Calu3 (cell line): ENCODE measurements around the gene DRD2. TPM values are rescaled to one million over a fixed set of nuclear protein-coding genes. Genes with fewer than 3 reads are reported as not detected.

Source experiments
- BruUV-seq: library from RNA; stranded (reverse); fragments of 400-500 nt; replicated peaks from 2 replicates; lab custom pipeline; 2021; lab: Mats Ljungman, UMichigan
- CTCF ChIA-PET: fragments of 300-600 bp; sonication (Branson Sonifier 250); formaldehyde crosslinking; loops from one replicate; lab custom pipeline; 2022; ENCODE audit warnings: antibody characterized with exemption; lab: Charles Lee
- DNase-seq: peaks from one replicate; pipeline ENCODE4 v3.0.0; 2022
- H3K27ac Mint-ChIP-seq: one replicate; pipeline ENCODE4 v1.8.0; 2022; ENCODE audit warnings: mixed read lengths; ENCODE audit not compliant: unreplicated experiment
- H3K27me3 Mint-ChIP-seq: one replicate; pipeline ENCODE4 v1.8.0; 2022; ENCODE audit warnings: mixed read lengths; ENCODE audit not compliant: unreplicated experiment
- H3K36me3 Mint-ChIP-seq: one replicate; pipeline ENCODE4 v1.8.0; 2022; ENCODE audit warnings: mild to moderate bottlenecking, moderate library complexity, mixed read lengths; ENCODE audit not compliant: insufficient read depth, unreplicated experiment
- H3K4me1 Mint-ChIP-seq: one replicate; pipeline ENCODE4 v1.8.0; 2022; ENCODE audit warnings: mild to moderate bottlenecking, low read depth, mixed read lengths; ENCODE audit not compliant: unreplicated experiment
- H3K4me3 Mint-ChIP-seq: one replicate; pipeline ENCODE4 v1.8.0; 2022; ENCODE audit warnings: mild to moderate bottlenecking, low read depth, moderate library complexity, mixed read lengths; ENCODE audit not compliant: unreplicated experiment
- H3K9me3 Mint-ChIP-seq: one replicate; pipeline ENCODE4 v1.8.0; 2022; ENCODE audit warnings: low read depth, mixed read lengths; ENCODE audit not compliant: unreplicated experiment
- intact Hi-C: fragments of 100-400 bp; cut with micrococcal nuclease; formaldehyde crosslinking; loops from one replicate; pipeline ENCODE4 v1.10.0; 2022; ENCODE audit not compliant: unreplicated experiment
- total RNA-seq: library from RNA; stranded (reverse); gene quantifications from 2 replicates; pipeline ENCODE4 v1.2.3, GENCODE V29; 2022
- TF ChIP-seq, protein P1 (sequence below): fragments of 200-600 bp; IDR thresholded peaks from one replicate; pipeline ENCODE4 v1.8.0; 2022; ENCODE audit warnings: antibody characterized with exemption; ENCODE audit not compliant: unreplicated experiment

Gene DRD2
- total RNA-seq, 1 experiment from 2014 or later, result 0.45 TPM

DNA sequence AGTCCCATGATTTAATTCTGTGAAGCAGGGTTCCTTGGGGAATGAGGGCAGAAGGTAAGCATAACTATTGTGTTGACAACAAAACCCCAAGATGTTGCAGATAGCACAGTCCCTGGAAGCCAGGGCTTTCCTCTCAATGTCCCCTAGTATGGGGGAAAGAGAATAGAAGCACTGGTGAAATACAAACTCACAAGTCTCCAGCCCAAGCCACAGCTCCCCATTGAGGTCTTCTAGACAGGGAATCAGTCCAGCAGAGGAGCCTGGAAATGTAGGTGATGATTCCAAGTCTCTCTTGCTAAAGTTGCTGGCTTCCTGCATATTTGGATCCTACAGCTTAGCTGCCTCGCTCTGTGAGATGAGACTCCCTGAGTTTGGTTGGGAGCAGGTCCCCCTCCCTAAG lies 31.7 kb upstream of the DRD2 start:
- no peaks in the 10 kb centered on the region for H3K27me3 Mint-ChIP-seq
- H3K36me3 Mint-ChIP-seq, result peaks cover 6% of the 10 kb centered on the region
- no peak for DNase-seq
- H3K4me1 Mint-ChIP-seq, result peaks cover 22% of the 10 kb centered on the region
- no peak overlapping the region for H3K4me3 Mint-ChIP-seq
- no TSS peak for BruUV-seq
- TF ChIP-seq, protein P1, sequence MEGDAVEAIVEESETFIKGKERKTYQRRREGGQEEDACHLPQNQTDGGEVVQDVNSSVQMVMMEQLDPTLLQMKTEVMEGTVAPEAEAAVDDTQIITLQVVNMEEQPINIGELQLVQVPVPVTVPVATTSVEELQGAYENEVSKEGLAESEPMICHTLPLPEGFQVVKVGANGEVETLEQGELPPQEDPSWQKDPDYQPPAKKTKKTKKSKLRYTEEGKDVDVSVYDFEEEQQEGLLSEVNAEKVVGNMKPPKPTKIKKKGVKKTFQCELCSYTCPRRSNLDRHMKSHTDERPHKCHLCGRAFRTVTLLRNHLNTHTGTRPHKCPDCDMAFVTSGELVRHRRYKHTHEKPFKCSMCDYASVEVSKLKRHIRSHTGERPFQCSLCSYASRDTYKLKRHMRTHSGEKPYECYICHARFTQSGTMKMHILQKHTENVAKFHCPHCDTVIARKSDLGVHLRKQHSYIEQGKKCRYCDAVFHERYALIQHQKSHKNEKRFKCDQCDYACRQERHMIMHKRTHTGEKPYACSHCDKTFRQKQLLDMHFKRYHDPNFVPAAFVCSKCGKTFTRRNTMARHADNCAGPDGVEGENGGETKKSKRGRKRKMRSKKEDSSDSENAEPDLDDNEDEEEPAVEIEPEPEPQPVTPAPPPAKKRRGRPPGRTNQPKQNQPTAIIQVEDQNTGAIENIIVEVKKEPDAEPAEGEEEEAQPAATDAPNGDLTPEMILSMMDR, result no peak
- H3K9me3 Mint-ChIP-seq, result no peaks in the 10 kb centered on the region
- no peak overlapping the region for H3K27ac Mint-ChIP-seq
- intact Hi-C loops, result no loop called here
- CTCF ChIA-PET, result no interaction called here

- peak overlapping the region; percentile 27 for H3K4me3 Mint-ChIP-seq
- H3K9me3 Mint-ChIP-seq, result no peaks in the 10 kb centered on the region
- BruUV-seq, result no TSS peak
- intact Hi-C loops, result no loop called here
- H3K27me3 Mint-ChIP-seq, result no peaks in the 10 kb centered on the region
- peaks cover 22% of the 10 kb centered on the region for H3K4me1 Mint-ChIP-seq
- peaks cover 6% of the 10 kb centered on the region for H3K36me3 Mint-ChIP-seq
- CTCF ChIA-PET, result interaction anchor here (1.2 to 1.5 kb wide), 2 partner anchors 10 to 105 kb away, joined by 3 read pairs; no protein-coding TSS in a partner anchor
- no peak for DNase-seq
- peak overlapping the region; percentile 98 for H3K27ac Mint-ChIP-seq
- TF ChIP-seq, protein P1, result no peak
These were observed 31.3 kb upstream of the DRD2 start for GRCh38 chr11:113506461-113506860.

DNA sequence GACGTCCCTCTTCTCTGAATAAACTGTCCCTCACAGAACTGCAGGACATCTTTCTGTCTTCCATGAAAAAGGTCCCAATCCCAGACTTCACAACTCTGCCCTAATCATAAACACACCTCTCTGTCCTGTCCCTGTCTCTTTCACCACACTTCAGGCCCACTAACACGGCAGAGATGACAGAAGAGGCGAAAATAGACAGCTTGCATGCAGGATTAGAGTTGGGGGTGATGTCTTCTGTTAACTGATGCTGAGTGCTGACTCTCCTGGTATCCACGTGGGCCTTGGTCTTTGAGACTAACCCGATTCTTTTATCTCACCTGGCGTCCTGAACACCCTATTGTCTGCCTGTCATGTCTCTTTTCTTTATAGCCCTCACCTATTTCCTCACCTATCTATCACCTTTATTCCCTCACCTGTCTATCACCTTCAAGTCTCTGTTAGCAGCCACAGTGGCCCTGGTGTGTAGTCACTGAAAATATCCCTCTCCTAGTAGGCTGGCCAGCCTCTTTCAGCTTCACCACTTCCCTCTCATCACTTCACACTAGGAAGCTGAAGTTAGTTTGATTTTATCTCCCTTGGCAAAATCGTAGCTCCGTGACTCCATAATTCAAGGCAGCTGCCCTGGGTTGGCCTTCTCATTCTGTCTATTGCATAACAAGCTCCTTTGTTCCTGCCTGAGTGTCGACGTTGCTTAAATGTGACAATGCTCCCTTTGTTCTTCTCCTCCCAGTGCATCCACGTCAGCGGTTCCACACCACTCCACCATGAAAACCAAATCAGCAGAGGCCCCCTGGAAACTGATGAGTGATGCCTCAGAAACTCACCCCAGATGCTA lies 30.6 kb upstream of the DRD2 start:
- H3K27me3 Mint-ChIP-seq, result no peaks in the 10 kb centered on the region
- DNase-seq, result peak; percentile 60
- H3K36me3 Mint-ChIP-seq, result peaks cover 6% of the 10 kb centered on the region
- H3K4me1 Mint-ChIP-seq, result peaks cover 22% of the 10 kb centered on the region
- H3K9me3 Mint-ChIP-seq, result no peaks in the 10 kb centered on the region
- H3K27ac Mint-ChIP-seq, result peak overlapping the region; percentile 98
- BruUV-seq, result no TSS peak
- intact Hi-C loops, result no loop called here
- TF ChIP-seq, protein P1, result no peak
- H3K4me3 Mint-ChIP-seq, result peak overlapping the region; percentile 27
- CTCF ChIA-PET, result interaction anchor here (1.2 to 1.5 kb wide), 2 partner anchors 9 to 104 kb away, joined by 3 read pairs; no protein-coding TSS in a partner anchor

- Mint-ChIP-seq H3K4me1 (peaks cover 22% of the 10 kb centered on the region), H3K27ac (peak overlapping the region; percentile 98), H3K9me3 (no peaks in the 10 kb centered on the region), H3K4me3 (no peak overlapping the region), H3K36me3 (peaks cover 6% of the 10 kb centered on the region), H3K27me3 (no peaks in the 10 kb centered on the region)
- intact Hi-C loops, result no loop called here
- CTCF ChIA-PET, result interaction anchor here (1.5 kb wide), 1 partner anchor 8 kb away, joined by 3 read pairs; no protein-coding TSS in a partner anchor
- TF ChIP-seq, protein P1, result no peak
- BruUV-seq, result no TSS peak
- no peak for DNase-seq
These were observed 29.8 kb upstream of the DRD2 start for GRCh38 chr11:113505046-113505445.
